Mucosa of stomach (tissue), 1 donor: ENCODE results near the gene ATP6V0A4.
"Not testable (repeated sequence)": the region's sequence is repeated elsewhere in the genome, so short reads cannot be mapped to it uniquely, and the experiment has no call there.

Experiments
- H3K27me3 ChIP-seq: one replicate; pipeline ENCODE4 v1.7.0; 2013; ENCODE audit warnings: mild to moderate bottlenecking, low read length; ENCODE audit not compliant: control insufficient read depth, insufficient read depth
- H3K36me3 ChIP-seq: one replicate; pipeline ENCODE4 v1.7.0; 2013; ENCODE audit warnings: low read length; ENCODE audit not compliant: control insufficient read depth, insufficient read depth
- H3K4me1 ChIP-seq: one replicate; pipeline ENCODE4 v1.7.0; 2013; ENCODE audit warnings: mild to moderate bottlenecking, low read length; ENCODE audit not compliant: control insufficient read depth, insufficient read depth
- H3K4me3 ChIP-seq: one replicate; pipeline ENCODE4 v1.7.0; 2013; ENCODE audit warnings: low read length
- H3K9ac ChIP-seq: one replicate; pipeline ENCODE4 v1.7.0; 2013; ENCODE audit warnings: mild to moderate bottlenecking, low read length, moderate library complexity
- H3K9me3 ChIP-seq: one replicate; pipeline ENCODE4 v1.7.0; 2013; ENCODE audit warnings: mild to moderate bottlenecking, low read length, moderate library complexity; ENCODE audit not compliant: control insufficient read depth
- donor health status: Pancreatic carcinoma.

ATP6V0A4 gene

DNA sequence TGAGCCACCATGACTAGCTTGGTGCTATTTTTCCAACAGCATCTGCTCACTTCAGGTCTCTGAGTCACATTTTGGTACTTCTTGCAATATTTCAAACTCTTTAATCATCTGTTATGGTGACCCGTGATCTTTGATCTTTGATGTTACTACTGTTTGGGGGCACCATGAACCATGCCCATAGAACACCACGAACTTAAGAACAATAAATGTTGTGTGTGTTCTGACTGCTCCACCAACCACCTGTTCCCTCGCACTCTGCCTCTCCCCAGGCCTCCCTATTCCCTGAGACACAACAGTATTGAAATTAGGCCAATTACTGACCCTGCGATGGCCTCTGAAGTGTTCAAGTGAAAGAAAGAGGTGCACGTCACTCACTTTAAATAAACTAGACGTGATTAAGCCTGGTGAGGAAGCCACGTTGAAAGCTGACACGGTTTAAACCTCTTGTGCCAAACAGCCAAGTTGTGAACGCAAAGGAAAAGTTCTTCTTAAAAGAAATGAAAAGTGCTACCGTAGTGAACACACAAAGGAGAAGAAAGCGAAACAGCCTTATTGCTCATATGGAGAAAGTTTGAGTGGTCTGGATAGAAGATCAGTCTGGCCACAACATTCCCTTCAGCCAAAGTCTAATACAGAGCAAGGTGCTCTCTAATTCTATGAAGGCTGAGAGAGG is 27.2 kb upstream of the ATP6V0A4 start:
- Histone ChIP-seq H3K9ac (no peak overlapping the region), H3K4me1 (no peaks in the 10 kb centered on the region), H3K36me3 (no peaks in the 10 kb centered on the region), H3K27me3 (no peaks in the 10 kb centered on the region), H3K4me3 (no peak overlapping the region), H3K9me3 (no peaks in the 10 kb centered on the region)

DNA sequence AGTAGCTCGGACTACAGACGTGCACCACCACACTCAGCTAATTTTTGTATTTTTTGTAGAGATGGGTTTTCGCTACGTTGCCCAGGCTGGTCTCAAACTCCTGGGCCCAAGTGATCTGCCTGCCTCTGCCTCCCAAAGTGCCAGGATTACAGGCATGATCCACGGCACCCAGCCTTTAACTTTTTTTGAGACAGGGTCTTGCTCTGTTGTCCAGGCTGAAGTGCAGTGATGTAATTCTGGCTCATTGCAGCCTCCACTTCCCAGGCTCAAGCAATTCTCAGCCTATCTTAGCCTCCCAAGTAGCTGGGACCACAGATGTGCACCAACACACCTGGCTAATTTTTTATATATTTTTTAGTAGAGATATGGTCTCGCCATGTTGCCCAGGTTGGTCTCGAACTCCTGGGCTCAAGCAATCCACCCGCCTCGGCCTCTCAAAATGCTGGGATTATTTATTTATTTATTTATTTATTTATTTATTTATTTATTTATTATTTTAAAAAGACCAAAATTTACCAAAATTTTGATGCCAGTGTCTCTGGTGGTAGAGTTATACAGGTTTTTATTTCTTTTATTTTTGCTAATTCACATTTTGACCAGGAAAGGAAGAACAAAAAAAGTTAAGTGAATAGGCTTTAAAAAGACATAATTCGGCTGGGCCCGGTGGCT is 25.0 kb upstream of the ATP6V0A4 start:
- Histone ChIP-seq H3K4me3 (no peak overlapping the region), H3K36me3 (no peaks in the 10 kb centered on the region), H3K4me1 (no peaks in the 10 kb centered on the region), H3K27me3 (no peaks in the 10 kb centered on the region), H3K9me3 (no peaks in the 10 kb centered on the region), H3K9ac (no peak overlapping the region)

DNA sequence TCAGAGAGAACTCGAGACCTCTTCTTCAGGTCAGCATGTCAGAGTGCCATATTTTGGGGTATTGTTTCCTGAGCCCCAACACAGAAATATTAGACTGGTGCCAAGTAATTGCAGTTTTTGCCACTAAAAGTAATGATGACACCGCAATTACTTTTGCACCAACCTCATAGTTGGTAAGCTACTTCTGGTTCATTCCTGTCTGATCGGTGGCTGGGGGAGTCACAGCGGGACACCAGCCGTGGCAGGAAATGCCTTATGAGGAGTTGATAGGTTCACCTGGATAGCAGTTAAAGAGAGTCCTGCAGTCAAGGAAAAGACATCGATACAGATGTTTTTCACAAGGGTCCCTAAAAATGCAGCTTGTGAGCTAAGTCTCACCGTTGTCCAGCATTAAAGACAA is 23.9 kb upstream of the ATP6V0A4 start:
- Histone ChIP-seq H3K36me3 (no peaks in the 10 kb centered on the region), H3K4me1 (no peaks in the 10 kb centered on the region), H3K9ac (no peak overlapping the region), H3K4me3 (no peak overlapping the region), H3K27me3 (no peaks in the 10 kb centered on the region), H3K9me3 (no peaks in the 10 kb centered on the region)

DNA sequence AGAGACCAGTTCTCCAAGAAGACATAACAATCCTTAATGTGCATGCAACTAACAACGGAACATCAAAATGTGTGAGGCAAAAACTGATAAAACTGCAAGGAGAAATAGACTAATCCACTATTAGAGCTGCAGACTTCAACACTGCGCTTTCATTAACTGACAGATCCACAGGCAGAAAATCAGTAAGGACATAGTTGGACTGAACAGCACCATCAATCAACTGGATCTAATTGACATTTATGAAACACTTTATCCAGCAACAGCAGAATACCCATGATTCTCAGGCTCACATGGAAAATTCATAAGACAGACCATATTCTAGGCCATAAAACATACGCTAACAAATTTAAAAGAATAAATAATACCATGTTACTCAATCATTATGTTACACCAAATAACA is 21.6 kb upstream of the ATP6V0A4 start:
- Histone ChIP-seq H3K36me3 (no peaks in the 10 kb centered on the region), H3K9ac (no peak overlapping the region), H3K4me1 (no peaks in the 10 kb centered on the region), H3K9me3 (no peaks in the 10 kb centered on the region), H3K4me3 (no peak overlapping the region), H3K27me3 (no peaks in the 10 kb centered on the region)

DNA sequence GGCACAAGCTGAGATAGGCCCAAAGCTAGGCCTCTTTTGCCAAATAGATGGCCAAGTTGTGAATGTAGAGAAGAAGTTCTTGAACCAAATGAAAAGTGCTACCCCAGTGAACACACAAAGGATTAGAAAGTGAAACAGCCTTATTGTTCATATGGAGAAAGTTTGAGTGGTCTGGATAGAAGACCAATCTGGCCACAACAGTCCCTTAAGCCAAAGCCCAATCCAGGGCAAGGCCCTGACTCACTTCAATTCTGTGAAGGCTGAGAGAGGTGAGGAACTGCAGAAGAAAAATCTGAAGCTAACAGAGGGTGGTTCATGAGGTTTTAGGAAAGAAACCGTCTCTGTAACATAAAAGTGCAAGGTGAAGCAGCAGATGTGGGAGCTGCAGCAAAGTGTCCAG is 18.7 kb upstream of the ATP6V0A4 start:
- no peaks in the 10 kb centered on the region for H3K36me3 ChIP-seq
- no peaks in the 10 kb centered on the region for H3K4me1 ChIP-seq
- H3K9me3 ChIP-seq: no peaks in the 10 kb centered on the region
- H3K9ac ChIP-seq: no peak overlapping the region
- no peaks in the 10 kb centered on the region for H3K27me3 ChIP-seq
- no peak overlapping the region for H3K4me3 ChIP-seq

DNA sequence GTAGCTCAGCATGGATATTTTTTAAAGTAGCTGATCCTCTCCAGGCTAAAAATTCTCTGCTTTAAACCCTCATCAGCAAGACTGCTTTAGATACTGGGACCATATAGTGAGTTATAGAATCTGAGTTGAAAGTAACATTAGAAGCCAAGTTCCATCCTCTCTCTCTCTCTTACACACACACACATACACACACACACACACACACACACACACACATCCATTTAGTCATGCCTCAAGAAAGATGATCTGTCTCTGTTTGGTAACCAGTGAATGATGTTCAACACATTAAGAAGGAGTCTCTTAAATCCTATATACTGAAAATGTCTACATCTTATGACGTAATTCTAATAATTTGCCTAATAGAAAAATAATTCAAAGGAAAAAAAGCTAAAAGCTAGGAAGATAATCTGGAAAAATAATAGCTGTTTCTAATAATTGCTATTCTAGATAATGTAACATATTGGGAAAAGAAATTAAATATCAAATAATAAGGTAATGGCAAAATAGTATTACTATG is 16.9 kb upstream of the ATP6V0A4 start:
- Histone ChIP-seq H3K4me3 (no peak overlapping the region), H3K36me3 (no peaks in the 10 kb centered on the region), H3K9me3 (no peaks in the 10 kb centered on the region), H3K27me3 (no peaks in the 10 kb centered on the region), H3K9ac (no peak overlapping the region), H3K4me1 (no peaks in the 10 kb centered on the region)

DNA sequence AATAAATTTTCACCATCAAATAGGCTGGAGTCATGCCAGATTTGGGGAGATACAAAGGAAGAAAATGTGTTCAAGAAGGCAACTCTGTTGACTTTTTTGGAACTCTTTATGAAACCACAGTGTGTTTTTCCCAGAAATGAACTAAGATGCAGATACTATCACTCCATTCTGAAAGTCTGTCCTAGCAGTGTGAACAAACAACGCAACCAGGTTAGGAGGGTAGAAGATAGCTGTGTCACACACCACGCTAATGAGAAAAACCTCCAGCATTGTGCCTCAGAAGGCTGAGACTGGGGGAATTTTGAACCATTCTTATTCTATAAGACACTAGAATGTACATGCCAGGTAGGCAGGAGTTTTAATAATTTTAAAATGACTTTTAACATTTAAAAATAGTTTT is 15.9 kb upstream of the ATP6V0A4 start:
- Histone ChIP-seq H3K4me3 (no peak overlapping the region), H3K4me1 (no peaks in the 10 kb centered on the region), H3K27me3 (no peaks in the 10 kb centered on the region), H3K9ac (no peak overlapping the region), H3K9me3 (no peaks in the 10 kb centered on the region), H3K36me3 (no peaks in the 10 kb centered on the region)

DNA sequence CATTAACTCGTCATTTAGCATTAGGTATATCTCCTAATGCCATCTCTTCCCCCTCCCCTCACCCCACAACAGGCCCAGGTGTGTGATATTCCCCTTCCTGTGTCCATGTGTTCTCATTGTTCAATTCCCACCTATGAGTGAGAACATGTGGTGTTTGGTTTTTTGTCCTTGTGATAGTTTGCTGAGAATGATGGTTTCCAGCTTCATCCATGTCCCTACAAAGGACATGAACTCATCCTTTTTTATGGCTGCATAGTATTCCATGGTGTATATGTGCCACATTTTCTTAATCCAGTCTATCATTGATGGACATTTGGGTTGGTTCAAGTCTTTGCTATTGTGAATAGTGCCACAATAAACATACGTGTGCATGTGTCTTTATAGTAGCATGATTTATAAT is 13.3 kb upstream of the ATP6V0A4 start:
- H3K9ac ChIP-seq, H3K27me3 ChIP-seq, H3K4me3 ChIP-seq, H3K36me3 ChIP-seq, H3K4me1 ChIP-seq, H3K9me3 ChIP-seq: not testable (repeated sequence)

DNA sequence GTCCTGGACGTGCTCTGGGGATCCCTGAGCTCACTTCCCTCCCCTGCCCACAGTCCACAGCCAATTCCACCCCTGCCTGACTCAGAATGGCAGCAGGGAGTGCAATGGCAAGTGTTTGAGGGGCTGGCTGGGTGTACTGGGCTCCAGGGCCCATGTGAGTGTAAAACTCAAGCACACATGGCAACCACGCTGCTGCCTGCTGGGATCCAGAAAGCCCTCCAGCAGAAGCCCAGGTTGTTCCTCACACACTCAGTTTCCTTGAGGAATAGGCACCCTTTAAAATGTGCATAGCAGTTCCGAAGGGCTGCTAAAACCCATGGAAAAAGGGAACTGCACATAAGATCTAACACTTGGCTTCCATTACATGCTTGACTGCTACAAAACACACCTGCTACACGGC is 11.3 kb upstream of the ATP6V0A4 start:
- H3K4me1 ChIP-seq: no peaks in the 10 kb centered on the region
- H3K36me3 ChIP-seq: no peaks in the 10 kb centered on the region
- H3K9ac ChIP-seq: no peak overlapping the region
- no peaks in the 10 kb centered on the region for H3K27me3 ChIP-seq
- H3K9me3 ChIP-seq: no peaks in the 10 kb centered on the region
- no peak overlapping the region for H3K4me3 ChIP-seq

DNA sequence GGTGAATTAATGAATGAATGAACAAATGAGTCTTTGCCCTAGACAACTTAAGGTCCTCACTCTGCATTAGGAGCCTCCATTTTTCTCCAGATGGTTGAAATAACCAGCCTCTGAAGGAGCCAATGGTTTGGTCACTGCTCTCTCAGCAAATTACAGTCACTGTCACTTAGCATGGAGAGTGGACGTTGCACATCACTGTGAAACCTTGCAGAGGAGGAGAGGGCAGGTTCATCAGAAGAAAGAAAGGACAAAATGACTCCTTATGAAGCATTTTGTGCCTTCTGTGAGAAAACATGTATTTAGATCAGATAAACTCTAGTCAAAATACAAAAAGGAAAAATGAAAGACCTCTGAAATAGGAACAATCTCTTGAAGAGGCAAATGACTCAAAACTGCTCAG is 6.6 kb upstream of the ATP6V0A4 start:
- no peaks in the 10 kb centered on the region for H3K27me3 ChIP-seq
- no peaks in the 10 kb centered on the region for H3K36me3 ChIP-seq
- H3K4me3 ChIP-seq: no peak overlapping the region
- H3K9ac ChIP-seq: no peak overlapping the region
- H3K4me1 ChIP-seq: no peaks in the 10 kb centered on the region
- no peaks in the 10 kb centered on the region for H3K9me3 ChIP-seq

DNA sequence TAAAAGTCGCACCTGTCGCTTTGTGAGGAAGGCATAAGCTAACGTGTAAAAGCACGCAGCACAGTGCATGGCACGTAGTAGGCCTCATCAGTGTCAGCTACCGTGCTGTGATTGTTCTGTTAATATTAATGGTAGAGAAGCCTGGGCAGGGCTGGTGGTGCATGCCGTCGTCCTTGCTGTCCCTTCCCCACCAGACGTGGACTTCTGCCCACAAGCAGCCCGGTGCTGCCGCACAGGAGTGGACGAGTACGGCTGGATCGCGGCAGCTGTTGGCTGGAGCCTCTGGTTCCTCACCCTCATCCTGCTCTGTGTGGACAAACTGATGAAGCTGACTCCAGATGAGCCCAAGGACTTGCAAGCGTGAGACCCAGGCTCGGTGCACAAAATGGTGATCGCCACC is 4.7 kb upstream of the ATP6V0A4 start:
- Histone ChIP-seq H3K9ac (no peak overlapping the region), H3K4me1 (no peaks in the 10 kb centered on the region), H3K27me3 (no peaks in the 10 kb centered on the region), H3K4me3 (no peak overlapping the region), H3K36me3 (no peaks in the 10 kb centered on the region), H3K9me3 (no peaks in the 10 kb centered on the region)

DNA sequence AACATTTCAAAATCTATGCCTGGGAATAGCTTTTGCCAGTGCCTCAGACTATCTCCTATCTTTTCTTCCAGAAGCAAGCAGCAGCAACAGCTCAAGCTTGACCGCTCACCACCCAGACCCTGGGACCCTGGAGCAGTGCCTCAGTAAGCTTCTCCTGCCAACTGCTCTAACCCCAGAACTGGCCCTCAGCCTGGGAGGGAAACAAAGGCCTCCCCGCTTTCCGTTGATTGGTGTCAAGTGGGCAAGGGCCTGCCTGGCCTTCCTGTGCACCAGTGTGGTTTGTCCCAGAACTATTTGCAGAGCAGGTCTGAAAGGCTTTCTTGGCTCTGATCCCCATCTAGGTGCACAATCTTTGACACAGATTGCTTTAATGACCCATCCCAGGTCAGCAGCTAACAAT is 3.3 kb upstream of the ATP6V0A4 start:
- Histone ChIP-seq H3K4me1 (no peaks in the 10 kb centered on the region), H3K4me3 (no peak overlapping the region), H3K9me3 (no peaks in the 10 kb centered on the region), H3K36me3 (no peaks in the 10 kb centered on the region), H3K9ac (no peak overlapping the region), H3K27me3 (peaks cover 3% of the 10 kb centered on the region)
